H1 (cell line): Measurements from ENCODE around the gene HSPA1L. TPM values are rescaled to one million over a fixed set of nuclear protein-coding genes. Genes with fewer than 3 reads are reported as not detected.

ENCODE experiments used
- PHF8 ChIP-seq: fragments of 200-600 bp; sonication (generic); conservative IDR thresholded peaks from 2 replicates; pipeline ENCODE4 v1.7.1; 2012; ENCODE audit warnings: low read depth, mild to moderate bottlenecking, inconsistent platforms, low read length, moderate library complexity
- SP1 ChIP-seq: IDR thresholded peaks from 2 replicates; pipeline ENCODE4 v1.6.1; 2011; ENCODE audit warnings: low read depth, low read length
- polyA plus RNA-seq, 7 experiments: library from polyadenylated mRNA; depleted of rRNA in 3 of 7; stranded (reverse) in 5 of 7; unstranded in 2 of 7; fragments of >200 nt in 5 of 7; fragments of 200-250 nt in 2 of 7; gene quantifications; 1 replicate in 5 of 7; 2 replicates in 1 of 7; 4 replicates in 1 of 7; pipeline versions ENCODE4 v1.2.1 to v1.2.3, GENCODE V29; 2011 to 2013; ENCODE audit warnings: missing spikeins in 2 of 7, mixed read lengths in 2 of 7
- total RNA-seq: library from RNA; stranded (reverse); fragmentation: NEBNext Ultra II Directional; extraction: Animal tissue kit (Norgen Biotek cat#: 25700); gene quantifications from 2 replicates; pipeline ENCODE4 v1.2.1, GENCODE V29; 2021

HSPA1L gene
- total and polyA plus RNA-seq, 2 of the 8 experiments (the other 6 are each of a cell fraction or from before 2014, with no cell fraction given): 1.00 to 1.9 TPM

DNA sequence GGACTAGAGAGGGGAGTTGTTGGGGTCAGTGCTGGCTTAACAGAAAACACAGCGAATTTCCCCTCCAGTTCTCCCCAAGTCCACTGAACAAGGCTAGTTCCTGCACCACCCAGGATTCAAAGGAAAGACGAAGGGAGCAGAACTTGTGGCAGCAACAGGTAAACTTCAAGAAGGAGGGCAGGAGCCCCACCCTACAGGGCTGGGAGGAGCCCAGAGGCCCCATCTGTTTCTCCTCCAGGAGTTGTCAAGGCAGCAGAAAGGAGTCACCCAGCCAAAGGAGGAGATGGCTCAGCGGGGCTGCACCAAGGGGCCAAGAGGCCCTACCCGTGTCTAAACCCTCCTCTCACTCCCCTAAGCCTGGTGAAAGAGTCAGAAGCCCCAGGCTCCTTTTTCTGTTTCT is 50.9 kb downstream of the HSPA1L start (continued):
- TF ChIP-seq PHF8 (no peak), SP1 (no peak)
